Body of pancreas (tissue), 4 donors: ENCODE results near the gene PLEKHA8.

Source experiments
- CTCF ChIP-seq, 7 experiments: fragments of 450-650 bp in 4 of 7; fragments of 200-600 bp in 3 of 7; sonication (generic) in 3 of 7; IDR thresholded peaks; one replicate each; pipeline ENCODE4 v1.5.1; 2016 to 2019; ENCODE audit warnings: antibody characterized with exemption in 7 of 7
- POLR2A ChIP-seq, 3 donors: fragments of 450-650 bp; IDR thresholded peaks; one replicate each; pipeline ENCODE4 v1.6.1; 2016; ENCODE audit warnings: antibody characterized with exemption in 3 of 3, mild to moderate bottlenecking in 2 of 3

DNA sequence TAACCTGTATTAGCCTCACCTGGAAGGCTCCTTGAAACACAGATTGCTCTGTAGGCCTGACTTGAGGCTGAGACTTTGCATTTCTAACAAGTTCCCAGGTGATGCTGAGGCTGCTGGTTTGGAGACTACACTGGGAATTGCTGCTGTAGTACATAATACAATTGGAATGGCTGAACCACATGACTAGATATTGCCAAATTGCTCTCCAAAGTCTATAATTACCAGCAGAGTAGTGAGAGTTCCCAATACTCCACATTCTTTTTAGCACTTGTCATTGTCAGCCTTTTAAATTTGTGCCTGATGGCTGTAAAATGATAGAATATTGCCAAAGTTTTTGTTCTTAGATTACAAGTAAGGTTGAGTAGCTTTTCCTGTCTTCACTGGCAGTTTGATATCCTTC, 39.9 kb downstream of the PLEKHA8 start:
- TF ChIP-seq CTCF (IDR thresholded peaks at IDR 0.05) (no peak), POLR2A (IDR thresholded peaks at IDR 0.05) (no peak)
